Upper lobe of left lung (tissue), 6 donors: Measurements from ENCODE around the gene TSPAN5. TPM values are rescaled to one million over a fixed set of nuclear protein-coding genes. Genes with fewer than 3 reads are reported as not detected.

ENCODE experiments used
- ATAC-seq, 2 donors: fragments of 200-7000 bp; cut with Tn5 transposase; one replicate each; pipeline ENCODE4 v1.9.1; 2022; ENCODE audit warnings: mild to moderate bottlenecking in 2 of 2, moderate library complexity in 2 of 2; ENCODE audit not compliant: low FRiP score in 2 of 2
- DNase-seq, 2 donors: peaks; one replicate each; pipeline ENCODE4 v3.0.0-alpha.2; 2019 to 2020
- H3K27ac ChIP-seq, 4 donors: fragments of 200-600 bp; sonication (generic); one replicate each; pipeline ENCODE4 v1.5.1; 2016 to 2019
- H3K27me3 ChIP-seq, 4 donors: fragments of 200-600 bp; sonication (generic); one replicate each; pipeline ENCODE4 v1.5.1; 2017 to 2019
- H3K36me3 ChIP-seq, 4 donors: fragments of 200-600 bp; sonication (generic); one replicate each; pipeline ENCODE4 v1.5.1; 2016 to 2019
- H3K4me1 ChIP-seq, 4 donors: fragments of 200-600 bp; sonication (generic); one replicate each; pipeline ENCODE4 v1.5.1; 2018 to 2019
- H3K4me3 ChIP-seq, 4 donors: fragments of 200-600 bp; sonication (generic); one replicate each; pipeline ENCODE4 v1.5.1; 2017 to 2019; ENCODE audit warnings: mild to moderate bottlenecking in 2 of 4, moderate library complexity in 1 of 4
- H3K9me3 ChIP-seq, 4 donors: fragments of 200-600 bp; sonication (generic); one replicate each; pipeline ENCODE4 v1.5.1; 2018 to 2019
- CTCF ChIP-seq, 6 experiments: fragments of 450-650 bp in 4 of 6; fragments of 200-600 bp in 2 of 6; sonication (generic) in 2 of 6; IDR thresholded peaks; one replicate each; pipeline ENCODE4 v1.5.1; 2016 to 2019; ENCODE audit warnings: antibody characterized with exemption in 6 of 6
- EP300 ChIP-seq, 4 donors: sonication (generic); formaldehyde crosslinking; IDR thresholded peaks; one replicate each; pipeline ENCODE4 v1.5.1; 2017; ENCODE audit warnings: antibody characterized with exemption in 4 of 4, control low read depth in 2 of 4
- POLR2A ChIP-seq, 4 donors: fragments of 450-650 bp; IDR thresholded peaks; one replicate each; pipeline ENCODE4 v1.5.1; 2016 to 2017; ENCODE audit warnings: antibody characterized with exemption in 4 of 4, mild to moderate bottlenecking in 2 of 4
- POLR2AphosphoS5 ChIP-seq, 2 donors: sonication (generic); formaldehyde crosslinking; IDR thresholded peaks; one replicate each; pipeline ENCODE4 v1.5.1; 2017; ENCODE audit warnings: antibody characterized with exemption in 2 of 2
- WGBS, 2 donors: methylation state at CpG; one replicate each; pipeline ENCODE4 v1.1.5; 2017 to 2018; 5-methylcytosine and 5-hydroxymethylcytosine counted together
- total RNA-seq, 6 donors: library from RNA; depleted of rRNA in 4 of 6; stranded (reverse); fragments of >200 nt in 4 of 6; gene quantifications; one replicate each; pipeline versions ENCODE4 v1.1.0 to v1.2.1, GENCODE V29; 2016 to 2021
- donor health status: DM: no; HTN: no; CAD: no; lungs with moderate emphysema.
- donor health status: DM: no; HTN: yes; CAD: no; lungs with severe emphysema.

The TSPAN5 gene
- total RNA-seq, 6 donors from 2014 or later: 3.1 to 12.5 (median 7.2) TPM

GRCh38 chr4:98682719-98683118 lies 24.3 kb upstream of the TSPAN5 start:
- WGBS, 2 donors: 64 to 74% methylated on average over 2 of the region's 2 CpGs
- H3K4me3 ChIP-seq: no peak overlapping the region
- H3K4me1 ChIP-seq: no peaks in the 10 kb centered on the region
- ATAC-seq: no peak
- no peak overlapping the region for H3K27ac ChIP-seq
- no peak for DNase-seq
- no peaks in the 10 kb centered on the region for H3K9me3 ChIP-seq
- H3K36me3 ChIP-seq: no peaks in the 10 kb centered on the region
- no peaks in the 10 kb centered on the region for H3K27me3 ChIP-seq
- TF ChIP-seq POLR2AphosphoS5 (IDR thresholded peaks at IDR 0.05) (no peak), EP300 (IDR thresholded peaks at IDR 0.05) (no peak), POLR2A (IDR thresholded peaks at IDR 0.05) (no peak), CTCF (IDR thresholded peaks at IDR 0.05) (no peak)

DNA sequence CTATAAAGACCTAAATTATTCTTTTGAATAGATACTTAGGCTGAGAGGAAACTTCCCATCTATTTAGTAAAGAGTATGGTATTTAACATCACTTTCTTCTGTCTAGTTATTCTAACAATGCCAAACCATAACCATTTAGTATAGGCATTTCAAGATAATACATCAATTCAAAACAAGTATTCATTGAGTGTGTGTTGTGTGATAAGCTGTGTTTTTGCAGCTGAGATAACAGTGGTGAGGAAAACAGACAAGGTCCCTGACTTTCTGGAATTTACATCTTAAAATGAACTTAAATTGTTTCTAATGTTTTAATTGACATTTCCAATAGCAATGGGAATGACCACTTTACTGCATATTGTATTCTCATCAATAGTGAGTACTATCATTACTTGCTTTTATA lies 22.4 kb upstream of the TSPAN5 start:
- no peaks in the 10 kb centered on the region for H3K27me3 ChIP-seq
- no peak overlapping the region for H3K4me3 ChIP-seq
- no peak overlapping the region for H3K27ac ChIP-seq
- no peaks in the 10 kb centered on the region for H3K36me3 ChIP-seq
- H3K4me1 ChIP-seq: no peaks in the 10 kb centered on the region
- ATAC-seq (no peak), DNase-seq (no peak)
- TF ChIP-seq POLR2A (IDR thresholded peaks at IDR 0.05) (no peak), EP300 (IDR thresholded peaks at IDR 0.05) (no peak), POLR2AphosphoS5 (IDR thresholded peaks at IDR 0.05) (no peak), CTCF (IDR thresholded peaks at IDR 0.05) (no peak)
- no peaks in the 10 kb centered on the region for H3K9me3 ChIP-seq

DNA sequence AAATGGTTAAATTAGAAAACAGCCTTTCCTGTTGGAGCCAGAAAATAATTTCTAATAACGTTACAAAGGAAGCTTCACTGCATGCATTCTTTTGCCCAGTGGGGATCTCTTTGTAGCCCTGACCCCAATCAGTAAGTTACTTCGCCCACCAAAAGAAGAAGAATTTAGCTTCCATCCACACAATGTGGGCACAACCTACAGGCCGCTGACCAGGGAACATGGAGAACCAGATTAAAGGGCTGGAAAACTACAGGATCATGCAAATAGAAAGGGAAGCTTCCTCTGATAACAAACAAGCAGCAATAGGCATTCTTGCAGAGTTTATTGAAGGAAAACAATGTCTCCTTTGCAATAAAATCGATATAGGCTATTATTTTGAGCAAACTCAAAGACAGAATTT lies 21.3 kb upstream of the TSPAN5 start:
- Histone ChIP-seq H3K27me3 (no peaks in the 10 kb centered on the region), H3K27ac (no peak overlapping the region), H3K4me3 (no peak overlapping the region), H3K36me3 (no peaks in the 10 kb centered on the region), H3K4me1 (no peaks in the 10 kb centered on the region), H3K9me3 (no peaks in the 10 kb centered on the region)
- ATAC-seq: no peak
- WGBS, 2 donors: 61 to 65% methylated on average over 4 of the region's 4 CpGs
- DNase-seq: no peak
- TF ChIP-seq POLR2AphosphoS5 (IDR thresholded peaks at IDR 0.05) (no peak), EP300 (IDR thresholded peaks at IDR 0.05) (no peak), POLR2A (IDR thresholded peaks at IDR 0.05) (no peak), CTCF (IDR thresholded peaks at IDR 0.05) (no peak)

- no peaks in the 10 kb centered on the region for H3K27me3 ChIP-seq
- no peak overlapping the region for H3K27ac ChIP-seq
- no peak overlapping the region for H3K4me3 ChIP-seq
- ATAC-seq: no peak
- H3K36me3 ChIP-seq: no peaks in the 10 kb centered on the region
- WGBS, 2 donors: 85 to 96% methylated on average over 3 of the region's 3 CpGs
- no peaks in the 10 kb centered on the region for H3K9me3 ChIP-seq
- no peak for DNase-seq
- no peaks in the 10 kb centered on the region for H3K4me1 ChIP-seq
- no peak for TF ChIP-seq POLR2A (IDR thresholded peaks at IDR 0.05)
- TF ChIP-seq POLR2AphosphoS5 (IDR thresholded peaks at IDR 0.05): no peak
- no peak for TF ChIP-seq CTCF (IDR thresholded peaks at IDR 0.05)
- no peak for TF ChIP-seq EP300 (IDR thresholded peaks at IDR 0.05)
These were observed 19.4 kb upstream of the TSPAN5 start for GRCh38 chr4:98677799-98678198.

DNA sequence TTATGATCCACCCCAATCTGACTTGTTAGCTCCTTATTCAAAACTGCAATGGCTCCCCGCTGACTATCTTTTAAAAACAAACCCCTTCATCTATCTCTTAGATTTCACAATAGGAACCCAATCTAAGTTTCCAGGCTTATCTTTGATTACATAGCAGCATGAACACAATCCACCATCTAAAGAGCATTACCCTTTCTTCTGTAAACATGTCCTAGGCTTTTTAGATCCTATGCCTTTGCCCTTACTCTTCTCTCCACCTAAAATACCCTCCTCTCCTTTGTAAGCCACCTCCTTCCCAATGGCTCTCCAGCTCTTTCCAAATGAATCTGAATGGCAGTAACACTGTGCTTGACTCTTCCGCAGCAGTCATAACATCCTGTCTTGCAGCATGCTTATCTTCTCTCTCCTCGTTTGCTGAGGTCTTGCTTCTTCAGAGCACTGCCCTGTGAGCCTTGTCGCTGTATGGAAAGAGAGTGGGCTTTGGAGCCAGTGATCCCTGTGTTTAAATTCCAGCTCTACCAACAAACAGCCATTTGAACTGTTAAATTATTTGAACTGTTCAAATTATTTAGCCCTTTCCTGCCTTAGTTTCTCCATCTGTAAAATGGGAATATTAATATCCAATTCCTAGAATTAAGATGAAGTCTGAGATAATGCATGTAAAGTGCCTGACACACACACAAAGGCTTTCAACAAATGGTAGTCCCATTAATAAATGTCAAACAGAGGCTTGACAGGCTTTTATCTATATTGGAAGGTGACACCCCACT lies 16.2 kb upstream of the TSPAN5 start:
- Histone ChIP-seq H3K4me1 (no peaks in the 10 kb centered on the region), H3K27me3 (no peaks in the 10 kb centered on the region), H3K27ac (no peak overlapping the region), H3K4me3 (no peak overlapping the region), H3K9me3 (no peaks in the 10 kb centered on the region), H3K36me3 (no peaks in the 10 kb centered on the region)
- 55 to 72% methylated on average over 4 of the region's 4 CpGs for WGBS, 2 donors
- TF ChIP-seq EP300 (IDR thresholded peaks at IDR 0.05): no peak
- no peak for TF ChIP-seq POLR2AphosphoS5 (IDR thresholded peaks at IDR 0.05)
- no peak for TF ChIP-seq CTCF (IDR thresholded peaks at IDR 0.05)
- TF ChIP-seq POLR2A (IDR thresholded peaks at IDR 0.05): no peak
- DNase-seq (no peak), ATAC-seq (no peak)
